ENCODE measurements around the gene DAPK3.

The DAPK3 gene

GRCh38 chr19:3977242-3978143 is 6.6 kb upstream of the DAPK3 start:
- H3K36me3 ChIP-seq (replicated peaks; ENCODE audit: low read depth, low read length) = peaks cover 72% of the 10 kb centered on the region
- H3K9me3 ChIP-seq (ENCODE audit: insufficient read depth, low read length) = no peaks in the 10 kb centered on the region
- TF ChIP-seq EZH2phosphoT487 (IDR thresholded peaks at IDR 0.05; ENCODE audit: low read depth) (no peak), CTCF (IDR thresholded peaks at IDR 0.05; ENCODE audit: low read depth, low read length) (no peak)
- H3K27me3 ChIP-seq (ENCODE audit: low read depth, low read length) = no peaks in the 10 kb centered on the region
- H3K4me1 ChIP-seq (ENCODE audit: low read length) = no peaks in the 10 kb centered on the region
- no peak overlapping the region for H3K4me2 ChIP-seq (ENCODE audit: low read length)
- H2AFZ ChIP-seq (ENCODE audit: low read depth, low read length) = no peak overlapping the region
- no peak overlapping the region for H3K9ac ChIP-seq (ENCODE audit: low read length)
- peaks cover 63% of the 10 kb centered on the region for H3K79me2 ChIP-seq (ENCODE audit: low read length)
- no peak overlapping the region for H3K4me3 ChIP-seq (ENCODE audit: low read length)
- H4K20me1 ChIP-seq (ENCODE audit: insufficient read depth, low read length) = peaks cover 73% of the 10 kb centered on the region
- no peak overlapping the region for H3K27ac ChIP-seq (ENCODE audit: low read length)

GRCh38 chr19:3976495-3977241 is 5.8 kb upstream of the DAPK3 start:
- peaks cover 65% of the 10 kb centered on the region for H4K20me1 ChIP-seq (ENCODE audit: insufficient read depth, low read length)
- no peak overlapping the region for H3K9ac ChIP-seq (ENCODE audit: low read length)
- H3K9me3 ChIP-seq (ENCODE audit: insufficient read depth, low read length) = no peaks in the 10 kb centered on the region
- peaks cover 54% of the 10 kb centered on the region for H3K79me2 ChIP-seq (ENCODE audit: low read length)
- no peak overlapping the region for H3K4me2 ChIP-seq (ENCODE audit: low read length)
- peaks cover 63% of the 10 kb centered on the region for H3K36me3 ChIP-seq (replicated peaks; ENCODE audit: low read depth, low read length)
- H3K27me3 ChIP-seq (ENCODE audit: low read depth, low read length) = no peaks in the 10 kb centered on the region
- H3K4me3 ChIP-seq (ENCODE audit: low read length) = no peak overlapping the region
- no peak for TF ChIP-seq EZH2phosphoT487 (IDR thresholded peaks at IDR 0.05; ENCODE audit: low read depth)
- TF ChIP-seq CTCF (IDR thresholded peaks at IDR 0.05; ENCODE audit: low read depth, low read length) = no peak
- H3K4me1 ChIP-seq (ENCODE audit: low read length) = no peaks in the 10 kb centered on the region; the same call in 1 of the 2 replicates
- no peak overlapping the region for H3K27ac ChIP-seq (ENCODE audit: low read length)
- no peak overlapping the region for H2AFZ ChIP-seq (ENCODE audit: low read depth, low read length)

GRCh38 chr19:3975637-3976087 is 4.8 kb upstream of the DAPK3 start:
- peaks cover 53% of the 10 kb centered on the region for H3K36me3 ChIP-seq (replicated peaks; ENCODE audit: low read depth, low read length)
- H2AFZ ChIP-seq (ENCODE audit: low read depth, low read length) = no peak overlapping the region
- H3K9me3 ChIP-seq (ENCODE audit: insufficient read depth, low read length) = no peaks in the 10 kb centered on the region
- peaks cover 55% of the 10 kb centered on the region for H4K20me1 ChIP-seq (ENCODE audit: insufficient read depth, low read length)
- no peak overlapping the region for H3K9ac ChIP-seq (ENCODE audit: low read length)
- TF ChIP-seq EZH2phosphoT487 (IDR thresholded peaks at IDR 0.05; ENCODE audit: low read depth) = no peak
- TF ChIP-seq CTCF (IDR thresholded peaks at IDR 0.05; ENCODE audit: low read depth, low read length) = no peak
- no peak overlapping the region for H3K4me2 ChIP-seq (ENCODE audit: low read length)
- peaks cover 46% of the 10 kb centered on the region for H3K79me2 ChIP-seq (ENCODE audit: low read length)
- H3K27me3 ChIP-seq (ENCODE audit: low read depth, low read length) = no peaks in the 10 kb centered on the region
- peaks cover 3% of the 10 kb centered on the region for H3K4me1 ChIP-seq (ENCODE audit: low read length)
- no peak overlapping the region for H3K4me3 ChIP-seq (ENCODE audit: low read length)
- no peak overlapping the region for H3K27ac ChIP-seq (ENCODE audit: low read length)

GRCh38 chr19:3975144-3975543 is 4.2 kb upstream of the DAPK3 start:
- Histone ChIP-seq H3K4me2 (ENCODE audit: low read length) (no peak overlapping the region), H3K36me3 (replicated peaks; ENCODE audit: low read depth, low read length) (peaks cover 48% of the 10 kb centered on the region), H3K27me3 (ENCODE audit: low read depth, low read length) (no peaks in the 10 kb centered on the region), H4K20me1 (ENCODE audit: insufficient read depth, low read length) (peaks cover 51% of the 10 kb centered on the region), H3K9me3 (ENCODE audit: insufficient read depth, low read length) (no peaks in the 10 kb centered on the region), H3K4me1 (ENCODE audit: low read length) (peaks cover 4% of the 10 kb centered on the region), H3K9ac (ENCODE audit: low read length) (no peak overlapping the region), H3K79me2 (ENCODE audit: low read length) (peaks cover 46% of the 10 kb centered on the region), H3K4me3 (ENCODE audit: low read length) (no peak overlapping the region), H2AFZ (ENCODE audit: low read depth, low read length) (no peak overlapping the region), H3K27ac (ENCODE audit: low read length) (no peak overlapping the region)
- TF ChIP-seq EZH2phosphoT487 (IDR thresholded peaks at IDR 0.05; ENCODE audit: low read depth) (no peak), CTCF (IDR thresholded peaks at IDR 0.05; ENCODE audit: low read depth, low read length) (no peak)
